Liver (tissue), 9 donors: ENCODE measurements around the gene ZYX. TPM values are rescaled to one million over a fixed set of nuclear protein-coding genes. Genes with fewer than 3 reads are reported as not detected.

Source experiments
- DNase-seq: peaks from one replicate; pipeline ENCODE4 v3.0.0-alpha.2; 2017; ENCODE audit warnings: low spot score
- H3K27ac ChIP-seq, 2 donors: one replicate each; pipeline ENCODE4 v1.7.0; 2013; ENCODE audit warnings: inconsistent platforms in 2 of 2, low read length in 2 of 2, control low read depth in 1 of 2, low read depth in 1 of 2, mild to moderate bottlenecking in 1 of 2
- H3K27me3 ChIP-seq, 4 donors: one replicate each; pipeline versions ENCODE4 v1.6.1 to v1.7.0; 2013; ENCODE audit warnings: low read length in 3 of 4, inconsistent platforms in 1 of 4, mild to moderate bottlenecking in 1 of 4, moderate library complexity in 1 of 4; ENCODE audit not compliant: control insufficient read depth in 4 of 4, insufficient read depth in 4 of 4
- H3K36me3 ChIP-seq, 4 donors: one replicate each; pipeline versions ENCODE4 v1.6.1 to v1.7.0; 2013; ENCODE audit warnings: low read length in 3 of 4, mild to moderate bottlenecking in 3 of 4, low read depth in 1 of 4, moderate library complexity in 1 of 4; ENCODE audit not compliant: control insufficient read depth in 4 of 4, insufficient read depth in 3 of 4
- H3K4me1 ChIP-seq, 4 donors: one replicate each; pipeline versions ENCODE4 v1.6.1 to v1.7.0; 2013; ENCODE audit warnings: low read length in 3 of 4, mild to moderate bottlenecking in 3 of 4, moderate library complexity in 1 of 4; ENCODE audit not compliant: control insufficient read depth in 4 of 4, insufficient read depth in 4 of 4
- H3K4me3 ChIP-seq, 3 donors: one replicate each; pipeline versions ENCODE4 v1.6.1 to v1.7.0; 2013; ENCODE audit warnings: low read length in 3 of 3, control low read depth in 1 of 3, low read depth in 1 of 3, mild to moderate bottlenecking in 1 of 3
- H3K9ac ChIP-seq, 2 donors: one replicate each; pipeline ENCODE4 v1.7.0; 2013; ENCODE audit warnings: low read length in 2 of 2, mild to moderate bottlenecking in 2 of 2, moderate library complexity in 2 of 2, control low read depth in 1 of 2, low read depth in 1 of 2
- H3K9me3 ChIP-seq, 4 donors: one replicate each; pipeline versions ENCODE4 v1.6.1 to v1.7.0; 2013; ENCODE audit warnings: low read length in 3 of 4; ENCODE audit not compliant: control insufficient read depth in 4 of 4
- FOXA2 ChIP-seq: IDR thresholded peaks from 2 replicates; pipeline ENCODE4 v1.6.1; 2016; ENCODE audit warnings: antibody characterized with exemption
- GABPA ChIP-seq, 2 donors: IDR thresholded peaks in 1 of 2; conservative IDR thresholded peaks in 1 of 2; 2 replicates each; pipeline ENCODE4 v1.6.1; 2016; ENCODE audit warnings: antibody characterized with exemption in 2 of 2, mild to moderate bottlenecking in 1 of 2, moderate library complexity in 1 of 2
- HNF4A ChIP-seq, 2 donors: conservative IDR thresholded peaks; 2 replicates each; pipeline ENCODE4 v1.6.1; 2016; ENCODE audit warnings: antibody characterized with exemption in 2 of 2, mild to moderate bottlenecking in 2 of 2
- HNF4G ChIP-seq: IDR thresholded peaks from 2 replicates; pipeline ENCODE4 v1.6.1; 2016; ENCODE audit warnings: antibody characterized with exemption
- JUND ChIP-seq, 2 donors: IDR thresholded peaks; 2 replicates each; pipeline ENCODE4 v1.6.1; 2016; ENCODE audit warnings: antibody characterized with exemption in 2 of 2
- MAX ChIP-seq: IDR thresholded peaks from 2 replicates; pipeline ENCODE4 v1.6.1; 2016; ENCODE audit warnings: antibody characterized with exemption
- RAD21 ChIP-seq, 2 donors: IDR thresholded peaks; 2 replicates each; pipeline ENCODE4 v1.6.1; 2016; ENCODE audit warnings: antibody characterized with exemption in 2 of 2, mild to moderate bottlenecking in 2 of 2
- REST ChIP-seq: IDR thresholded peaks from 2 replicates; pipeline ENCODE4 v1.6.1; 2016; ENCODE audit warnings: antibody characterized with exemption, mild to moderate bottlenecking
- SP1 ChIP-seq: IDR thresholded peaks from 2 replicates; pipeline ENCODE4 v1.6.1; 2018; ENCODE audit warnings: antibody characterized with exemption, mild to moderate bottlenecking
- ZBTB33 ChIP-seq: IDR thresholded peaks from 2 replicates; pipeline ENCODE4 v1.6.1; 2016; ENCODE audit warnings: antibody characterized with exemption
- WGBS: extraction: QIAGEN DNeasy Blood & Tissue Kit; methylation state at CpG from one replicate; pipeline ENCODE4 v1.1.7; 2013; 5-methylcytosine and 5-hydroxymethylcytosine counted together
- polyA plus RNA-seq, 2 donors: library from polyadenylated mRNA; stranded (reverse) in 1 of 2; unstranded in 1 of 2; fragments of 200-250 nt in 1 of 2; fragments of >200 nt in 1 of 2; fragmentation: Nextera tagmentation in 1 of 2; extraction: Ambion mirVana in 1 of 2; gene quantifications; one replicate each; pipeline versions ENCODE4 v1.2.1 to v1.2.3, GENCODE V29; 2013 to 2015
- total RNA-seq, 2 donors: library from RNA; depleted of rRNA; stranded (reverse); fragments of >200 nt; gene quantifications; one replicate each; pipeline ENCODE4 v1.2.3, GENCODE V29; 2014
- donor health status: healthy.
- donor health status: healthy.
- donor health status: healthy.
- donor health status: healthy.
- donor health status: healthy.

The ZYX gene
- total and polyA plus RNA-seq, 4 donors: 15.4 to 49.7 (median 16.5) TPM

- H3K27me3 ChIP-seq: no peaks in the 10 kb centered on the region
- no peak overlapping the region for H3K4me3 ChIP-seq
- peaks cover 6 to 12% (median 9%) of the 10 kb centered on the region in 4 donors for H3K4me1 ChIP-seq
- 96% methylated on average over 16 of the region's 16 CpGs for WGBS
- no peak overlapping the region for H3K27ac ChIP-seq
- no peak overlapping the region for H3K9ac ChIP-seq
- no peak for TF ChIP-seq GABPA (IDR thresholded peaks at IDR 0.05 in 1 of 2, conservative IDR thresholded peaks at IDR 0.05 in 1 of 2)
- no peaks in the 10 kb centered on the region for H3K9me3 ChIP-seq
- H3K36me3 ChIP-seq: no peaks in the 10 kb centered on the region
- no peak for DNase-seq
Observed at GRCh38 chr7:143355450-143356385, 25.4 kb upstream of the ZYX start.

- no peaks in the 10 kb centered on the region for H3K27me3 ChIP-seq
- WGBS: 97% methylated on average over 13 of the region's 13 CpGs
- H3K9me3 ChIP-seq: no peaks in the 10 kb centered on the region
- peaks cover 6 to 12% (median 9%) of the 10 kb centered on the region in 4 donors for H3K4me1 ChIP-seq
- H3K36me3 ChIP-seq: no peaks in the 10 kb centered on the region
- DNase-seq: no peak
- H3K4me3 ChIP-seq: no peak overlapping the region
- no peak overlapping the region for H3K9ac ChIP-seq
- no peak for TF ChIP-seq HNF4A (conservative IDR thresholded peaks at IDR 0.05)
- TF ChIP-seq MAX: no peak
- TF ChIP-seq SP1: no peak
- TF ChIP-seq FOXA2: no peak
- TF ChIP-seq HNF4G: no peak
- TF ChIP-seq GABPA (IDR thresholded peaks at IDR 0.05 in 1 of 2, conservative IDR thresholded peaks at IDR 0.05 in 1 of 2): no peak
- no peak for TF ChIP-seq ZBTB33
- no peak for TF ChIP-seq REST
- no peak for TF ChIP-seq JUND (IDR thresholded peaks at IDR 0.05)
- no peak for TF ChIP-seq RAD21 (IDR thresholded peaks at IDR 0.05)
- no peak overlapping the region for H3K27ac ChIP-seq
Observed at GRCh38 chr7:143356414-143357050, 24.6 kb upstream of the ZYX start.
